ENCODE results near the gene UBE2D2. TPM values are rescaled to one million over a fixed set of nuclear protein-coding genes. Genes with fewer than 3 reads are reported as not detected.

The UBE2D2 gene
- total and polyA plus RNA-seq, 2 of the 13 experiments (the other 11 are each of a cell fraction or from before 2014, with no cell fraction given) = 79.1 to 109 TPM

- TF ChIP-seq CTCF (CRISPR knock-in tag; IDR thresholded peaks at IDR 0.05) (peak; percentile 97), ELF3 (CRISPR knock-in tag; IDR thresholded peaks at IDR 0.05) (peak; percentile 51; the same call in 1 of the 2 replicates), ZFX (CRISPR knock-in tag; IDR thresholded peaks at IDR 0.05; ENCODE audit: low read depth) (peak; percentile 21; the same call in 1 of the 2 replicates), ZFP90 (CRISPR knock-in tag; IDR thresholded peaks at IDR 0.05; ENCODE audit: borderline replicate concordance) (peak; percentile 59; the same call in 1 of the 2 replicates), ZNF350 (CRISPR knock-in tag; IDR thresholded peaks at IDR 0.05; ENCODE audit: borderline replicate concordance, low read depth) (peak; percentile 24; the same call in 1 of the 2 replicates), NFAT5 (CRISPR knock-in tag; IDR thresholded peaks at IDR 0.05) (no peak), DPF2 (CRISPR knock-in tag; IDR thresholded peaks at IDR 0.05; ENCODE audit: borderline replicate concordance, low read depth) (no peak), NR1H2 (CRISPR knock-in tag; IDR thresholded peaks at IDR 0.05; ENCODE audit: borderline replicate concordance, low read depth) (no peak), ZNF749 (CRISPR knock-in tag; IDR thresholded peaks at IDR 0.05; ENCODE audit: borderline replicate concordance) (no peak), TBX2 (CRISPR knock-in tag; IDR thresholded peaks at IDR 0.05; ENCODE audit: borderline replicate concordance) (0 out of 2 replicates have a peak, but pooled peaks have one; percentile 44), NFIC (IDR thresholded peaks at IDR 0.05; ENCODE audit: low read length) (no peak), RBM22 (optimal IDR thresholded peaks at IDR 0.05; ENCODE audit: low read length) (peak; percentile 94), ZNF777 (CRISPR knock-in tag; IDR thresholded peaks at IDR 0.05) (peak; percentile 48; the same call in 1 of the 2 replicates), DRAP1 (CRISPR knock-in tag; IDR thresholded peaks at IDR 0.05) (peak; percentile 32; the same call in 1 of the 2 replicates), ZKSCAN8 (CRISPR knock-in tag; IDR thresholded peaks at IDR 0.05; ENCODE audit: borderline replicate concordance) (peak; percentile 54; the same call in 1 of the 2 replicates), SALL2 (CRISPR knock-in tag; IDR thresholded peaks at IDR 0.05) (peak; percentile 82), PBX3 (CRISPR knock-in tag; IDR thresholded peaks at IDR 0.05; ENCODE audit: borderline replicate concordance) (no peak), DR1 (CRISPR knock-in tag; IDR thresholded peaks at IDR 0.05) (no peak)
Observed at GRCh38 chr5:139633295-139634027, 72.3 kb downstream of the UBE2D2 start (continued).
